Stomach smooth muscle (tissue), 2 donors: ENCODE results near the gene RBP3.

ENCODE experiments used
- H3K27ac ChIP-seq: one replicate; pipeline ENCODE4 v1.7.0; 2013; ENCODE audit warnings: mild to moderate bottlenecking, low read length, inconsistent platforms
- H3K27me3 ChIP-seq, 2 donors: one replicate each; pipeline ENCODE4 v1.7.0; 2013; ENCODE audit warnings: low read length in 2 of 2; ENCODE audit not compliant: insufficient read depth in 2 of 2, control insufficient read depth in 1 of 2
- H3K36me3 ChIP-seq, 2 donors: one replicate each; pipeline ENCODE4 v1.7.0; 2013; ENCODE audit warnings: low read length in 2 of 2; ENCODE audit not compliant: control insufficient read depth in 2 of 2, insufficient read depth in 2 of 2
- H3K4me1 ChIP-seq: one replicate; pipeline ENCODE4 v1.7.0; 2013; ENCODE audit warnings: low read length; ENCODE audit not compliant: control insufficient read depth, insufficient read depth
- H3K4me3 ChIP-seq, 2 donors: one replicate each; pipeline ENCODE4 v1.7.0; 2013; ENCODE audit warnings: low read length in 2 of 2
- H3K9ac ChIP-seq, 2 donors: one replicate each; pipeline ENCODE4 v1.7.0; 2013; ENCODE audit warnings: low read length in 2 of 2, mild to moderate bottlenecking in 1 of 2
- H3K9me3 ChIP-seq, 2 donors: one replicate each; pipeline ENCODE4 v1.7.0; 2013; ENCODE audit warnings: low read length in 2 of 2; ENCODE audit not compliant: control insufficient read depth in 2 of 2
- donor health status: healthy.
- donor health status: Pancreatic carcinoma.

Gene RBP3

DNA sequence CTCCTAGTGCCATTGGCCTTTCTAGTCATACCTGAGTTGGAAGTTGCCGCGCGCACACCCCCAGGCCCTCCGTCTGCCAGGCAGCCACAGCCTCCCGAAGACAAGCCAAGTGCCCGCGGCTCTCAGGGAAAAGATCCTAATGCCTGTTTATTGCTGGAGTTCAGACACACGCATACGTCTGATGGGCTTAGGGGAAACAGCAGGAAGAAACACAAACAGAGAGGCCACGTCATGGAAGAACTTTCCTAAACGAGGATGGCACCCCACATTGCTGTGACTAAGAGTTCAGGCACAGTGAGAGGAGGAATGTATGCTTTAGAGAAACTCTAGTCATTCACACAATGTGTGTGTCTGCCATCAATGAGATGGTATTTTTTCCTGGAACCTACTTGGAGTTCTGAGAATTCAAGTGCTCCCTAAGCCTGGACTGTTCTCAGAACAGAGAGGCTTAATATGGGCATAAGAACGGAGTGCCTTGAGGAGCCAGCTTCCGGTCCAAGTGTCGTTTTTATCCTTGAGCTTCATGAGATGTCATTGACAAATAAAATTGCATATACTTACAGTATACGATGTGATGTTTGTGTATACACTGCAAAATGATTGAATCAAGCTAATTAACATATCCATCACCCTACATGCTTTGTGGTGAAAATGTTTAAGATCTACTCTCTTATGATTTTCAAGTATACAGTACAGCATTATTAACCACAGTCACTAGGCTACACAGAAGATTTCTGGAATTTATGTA is 11.6 kb upstream of the RBP3 start:
- Histone ChIP-seq H3K9ac (no peak overlapping the region), H3K4me1 (no peaks in the 10 kb centered on the region), H3K27ac (no peak overlapping the region), H3K27me3 (no peaks in the 10 kb centered on the region), H3K9me3 (no peaks in the 10 kb centered on the region), H3K36me3 (no peaks in the 10 kb centered on the region), H3K4me3 (no peak overlapping the region)

DNA sequence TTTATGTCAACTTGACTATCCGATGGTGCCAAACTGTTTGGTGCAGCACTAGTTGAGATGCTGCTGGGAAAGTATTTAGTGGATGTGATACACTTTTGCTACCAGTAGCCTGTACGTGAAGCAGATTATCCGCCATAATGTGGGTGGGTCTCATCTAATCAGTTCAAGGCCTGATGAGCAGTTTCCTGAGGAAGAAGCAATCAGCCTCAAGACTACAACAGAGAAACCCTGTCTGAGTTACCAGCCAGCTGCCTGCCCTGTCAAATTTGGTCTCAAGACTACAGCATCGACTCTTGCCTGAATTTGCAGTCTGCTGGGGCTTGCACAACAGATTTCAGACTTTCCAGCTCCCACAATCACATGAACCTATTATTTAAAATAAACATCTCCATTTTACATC is 10.9 kb upstream of the RBP3 start:
- Histone ChIP-seq H3K27me3 (no peaks in the 10 kb centered on the region), H3K36me3 (no peaks in the 10 kb centered on the region), H3K4me1 (no peaks in the 10 kb centered on the region), H3K9me3 (no peaks in the 10 kb centered on the region), H3K4me3 (no peak overlapping the region), H3K9ac (no peak overlapping the region), H3K27ac (no peak overlapping the region)

DNA sequence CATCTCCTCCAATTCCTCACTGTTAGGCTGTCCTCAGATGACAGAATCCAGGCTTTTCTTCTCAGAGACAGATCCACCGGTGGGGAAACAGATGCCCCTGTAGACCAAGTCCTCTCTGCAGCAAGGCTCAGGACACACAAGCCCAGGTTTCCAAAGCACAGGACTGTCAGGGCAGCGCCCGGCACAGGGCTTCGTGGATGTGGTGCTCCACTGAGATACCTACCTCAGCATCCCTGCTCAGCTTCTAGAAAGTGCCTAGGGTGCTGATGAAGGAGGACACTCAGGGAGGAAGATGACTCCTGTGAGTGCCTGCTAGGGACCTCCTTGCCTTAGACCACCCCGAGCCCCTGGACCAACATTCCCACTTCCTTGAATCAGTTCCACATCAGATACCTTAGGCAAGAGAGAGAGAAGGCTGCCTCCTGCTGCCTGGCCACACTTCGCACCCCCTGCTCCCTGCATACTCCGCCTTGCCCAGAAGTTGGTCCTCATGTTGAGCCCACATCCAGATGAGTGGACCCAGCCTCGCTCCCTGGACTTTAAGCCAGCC is 8.9 kb upstream of the RBP3 start:
- Histone ChIP-seq H3K4me1 (no peaks in the 10 kb centered on the region), H3K9me3 (no peaks in the 10 kb centered on the region), H3K27me3 (no peaks in the 10 kb centered on the region), H3K9ac (no peak overlapping the region), H3K27ac (no peak overlapping the region), H3K4me3 (no peak overlapping the region), H3K36me3 (no peaks in the 10 kb centered on the region)

DNA sequence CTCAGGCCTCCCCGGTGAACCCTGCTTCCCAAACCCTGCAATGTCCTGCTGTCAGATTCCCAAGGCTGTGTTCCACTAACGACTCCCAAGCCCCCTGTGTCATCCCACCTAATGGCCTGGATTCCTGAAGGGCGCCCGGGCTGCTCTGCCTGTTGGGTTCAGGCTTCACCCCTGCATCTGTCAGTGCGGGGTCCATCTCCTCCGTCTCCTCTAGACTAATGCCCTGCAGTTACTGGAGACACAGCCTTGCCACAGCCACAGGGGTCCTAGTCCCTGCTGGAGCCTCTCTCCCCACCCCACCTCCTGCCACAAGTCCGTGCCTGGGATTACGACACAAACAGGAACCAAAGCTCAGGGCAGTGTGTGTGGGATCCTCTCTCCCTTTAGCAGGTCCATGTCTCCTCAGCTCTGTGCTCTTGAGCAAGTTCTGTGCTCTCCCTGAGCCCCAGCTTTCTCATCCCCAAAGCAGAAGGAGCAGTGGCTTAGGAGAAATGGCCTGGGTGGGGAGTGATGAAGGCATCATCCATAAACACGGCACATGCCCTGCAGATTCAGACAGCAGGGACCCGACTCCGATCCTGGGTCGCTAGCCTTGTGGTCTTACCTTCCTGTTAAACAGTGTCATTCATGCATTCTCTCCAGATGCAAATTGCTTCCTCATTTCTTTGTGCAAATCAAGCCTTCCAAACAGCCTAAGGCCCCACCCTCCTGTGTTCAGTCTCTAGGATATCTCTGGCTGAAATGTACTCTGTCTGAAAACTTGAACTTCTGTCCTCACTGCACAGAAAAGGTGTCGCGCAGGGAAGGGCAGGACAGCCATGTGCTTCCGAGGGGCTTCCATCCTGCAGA is 8.2 kb upstream of the RBP3 start:
- Histone ChIP-seq H3K4me3 (no peak overlapping the region), H3K27ac (no peak overlapping the region)

DNA sequence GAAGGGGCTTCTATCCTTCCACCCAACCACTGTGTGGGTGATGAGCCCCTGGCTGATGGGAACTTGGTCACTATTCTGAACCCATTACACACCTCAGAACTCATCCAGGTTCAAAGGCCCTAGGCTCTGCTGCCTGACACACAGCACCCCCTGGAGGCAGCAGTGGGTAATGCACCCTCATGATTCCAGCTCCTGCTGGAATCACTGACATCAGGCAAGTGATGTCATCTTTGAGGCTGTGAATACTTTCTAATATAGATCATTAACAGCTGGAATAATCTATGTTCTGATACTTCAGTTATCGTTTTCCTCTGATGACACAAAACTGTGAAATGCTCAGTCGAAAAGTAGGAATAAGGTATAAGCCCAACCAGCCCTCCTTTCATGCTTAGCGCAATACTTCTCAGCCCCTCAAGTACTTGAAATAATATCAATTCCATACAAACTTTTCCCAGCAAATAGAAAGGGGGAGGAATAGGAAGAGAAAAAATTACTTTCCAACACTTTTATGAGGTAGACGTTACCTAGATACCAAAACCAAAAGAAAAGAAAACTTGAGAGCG is 7.5 kb upstream of the RBP3 start:
- Histone ChIP-seq H3K4me3 (no peak overlapping the region), H3K36me3 (no peaks in the 10 kb centered on the region), H3K4me1 (no peaks in the 10 kb centered on the region), H3K27ac (no peak overlapping the region), H3K9me3 (no peaks in the 10 kb centered on the region), H3K9ac (no peak overlapping the region), H3K27me3 (no peaks in the 10 kb centered on the region)

More for the DNA sequence above, 8.2 kb upstream of the RBP3 start:
- no peaks in the 10 kb centered on the region for H3K36me3 ChIP-seq
- H3K9ac ChIP-seq, result no peak overlapping the region
- H3K9me3 ChIP-seq, result no peaks in the 10 kb centered on the region
- no peaks in the 10 kb centered on the region for H3K4me1 ChIP-seq
- H3K27me3 ChIP-seq, result no peaks in the 10 kb centered on the region

DNA sequence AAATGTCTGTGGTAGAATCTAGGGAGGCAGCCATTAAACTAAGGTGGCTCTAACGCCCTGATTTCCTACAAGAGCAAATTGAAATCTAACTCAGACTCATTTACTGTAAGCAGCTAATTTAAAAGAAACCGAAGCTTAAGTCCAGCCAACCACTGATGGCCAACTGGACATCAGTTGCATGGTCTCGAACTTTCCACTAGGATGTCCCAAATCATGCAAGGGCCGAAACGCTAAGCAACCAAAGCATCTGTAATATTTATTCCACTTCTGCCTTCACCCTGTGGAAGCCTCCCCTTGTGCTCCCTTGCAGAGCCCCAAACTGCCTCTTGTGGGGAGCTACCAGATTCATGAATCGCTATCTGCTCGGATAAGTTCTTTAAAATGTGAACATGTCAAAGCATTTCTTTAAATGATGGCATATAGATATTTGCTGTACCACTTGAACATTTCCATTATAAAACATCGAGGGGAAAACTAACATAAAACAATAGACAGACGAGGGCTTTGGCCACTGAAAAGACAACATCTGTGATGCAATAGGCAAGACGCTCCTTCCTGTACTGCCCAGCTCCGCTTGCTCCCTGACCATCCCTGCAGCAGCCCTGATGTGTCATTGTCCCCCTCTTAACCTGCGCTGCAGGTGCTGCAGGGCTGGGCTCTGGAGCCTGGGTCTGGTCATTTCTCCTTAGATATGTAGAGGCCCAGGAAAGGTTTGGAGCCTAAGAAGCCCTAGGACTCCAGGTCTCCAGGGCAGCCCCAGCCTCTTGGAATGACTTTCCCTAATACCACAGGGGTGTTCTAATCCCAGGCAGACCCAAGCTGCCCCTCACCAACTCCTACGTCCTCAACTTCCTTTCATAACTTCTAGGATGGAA is 2.9 kb upstream of the RBP3 start:
- Histone ChIP-seq H3K4me3 (no peak overlapping the region), H3K36me3 (no peaks in the 10 kb centered on the region), H3K27me3 (no peaks in the 10 kb centered on the region), H3K27ac (no peak overlapping the region), H3K9ac (no peak overlapping the region), H3K4me1 (no peaks in the 10 kb centered on the region), H3K9me3 (no peaks in the 10 kb centered on the region)

DNA sequence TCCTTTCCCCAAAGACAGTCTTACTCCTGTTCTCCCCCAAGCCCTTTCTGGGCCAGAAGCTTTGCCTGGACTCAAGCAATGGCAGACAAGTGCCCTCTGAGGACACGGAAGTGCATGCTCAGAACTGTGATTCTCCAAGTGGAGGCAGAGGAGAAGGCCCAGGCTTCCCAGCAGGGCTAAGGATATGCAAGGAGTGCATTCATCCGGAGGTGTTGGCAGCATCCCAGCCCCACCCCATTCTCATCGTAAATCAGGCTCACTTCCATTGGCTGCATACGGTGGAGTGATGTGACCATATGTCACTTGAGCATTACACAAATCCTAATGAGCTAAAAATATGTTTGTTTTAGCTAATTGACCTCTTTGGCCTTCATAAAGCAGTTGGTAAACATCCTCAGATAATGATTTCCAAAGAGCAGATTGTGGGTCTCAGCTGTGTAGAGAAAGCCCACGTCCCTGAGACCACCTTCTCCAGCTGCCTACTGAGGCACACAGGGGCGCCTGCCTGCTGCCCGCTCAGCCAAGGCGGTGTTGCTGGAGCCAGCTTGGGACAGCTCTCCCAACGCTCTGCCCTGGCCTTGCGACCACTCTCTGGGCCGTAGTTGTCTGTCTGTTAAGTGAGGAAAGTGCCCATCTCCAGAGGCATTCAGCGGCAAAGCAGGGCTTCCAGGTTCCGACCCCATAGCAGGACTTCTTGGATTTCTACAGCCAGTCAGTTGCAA is 1.4 kb upstream of the RBP3 start:
- Histone ChIP-seq H3K4me3 (no peak overlapping the region), H3K4me1 (no peaks in the 10 kb centered on the region), H3K9ac (no peak overlapping the region), H3K27me3 (no peaks in the 10 kb centered on the region), H3K27ac (no peak overlapping the region), H3K9me3 (no peaks in the 10 kb centered on the region), H3K36me3 (no peaks in the 10 kb centered on the region)

DNA sequence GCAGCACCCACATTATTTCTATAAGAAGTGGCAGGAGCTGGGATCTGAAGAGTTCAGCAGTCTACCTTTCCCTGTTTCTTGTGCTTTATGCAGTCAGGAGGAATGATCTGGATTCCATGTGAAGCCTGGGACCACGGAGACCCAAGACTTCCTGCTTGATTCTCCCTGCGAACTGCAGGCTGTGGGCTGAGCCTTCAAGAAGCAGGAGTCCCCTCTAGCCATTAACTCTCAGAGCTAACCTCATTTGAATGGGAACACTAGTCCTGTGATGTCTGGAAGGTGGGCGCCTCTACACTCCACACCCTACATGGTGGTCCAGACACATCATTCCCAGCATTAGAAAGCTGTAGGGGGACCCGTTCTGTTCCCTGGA is 874 bp upstream of the RBP3 start:
- H3K27ac ChIP-seq, result no peak overlapping the region
- H3K27me3 ChIP-seq, result no peaks in the 10 kb centered on the region
- H3K36me3 ChIP-seq, result no peaks in the 10 kb centered on the region
- H3K9ac ChIP-seq, result no peak overlapping the region
- no peaks in the 10 kb centered on the region for H3K9me3 ChIP-seq
- no peak overlapping the region for H3K4me3 ChIP-seq
- no peaks in the 10 kb centered on the region for H3K4me1 ChIP-seq

DNA sequence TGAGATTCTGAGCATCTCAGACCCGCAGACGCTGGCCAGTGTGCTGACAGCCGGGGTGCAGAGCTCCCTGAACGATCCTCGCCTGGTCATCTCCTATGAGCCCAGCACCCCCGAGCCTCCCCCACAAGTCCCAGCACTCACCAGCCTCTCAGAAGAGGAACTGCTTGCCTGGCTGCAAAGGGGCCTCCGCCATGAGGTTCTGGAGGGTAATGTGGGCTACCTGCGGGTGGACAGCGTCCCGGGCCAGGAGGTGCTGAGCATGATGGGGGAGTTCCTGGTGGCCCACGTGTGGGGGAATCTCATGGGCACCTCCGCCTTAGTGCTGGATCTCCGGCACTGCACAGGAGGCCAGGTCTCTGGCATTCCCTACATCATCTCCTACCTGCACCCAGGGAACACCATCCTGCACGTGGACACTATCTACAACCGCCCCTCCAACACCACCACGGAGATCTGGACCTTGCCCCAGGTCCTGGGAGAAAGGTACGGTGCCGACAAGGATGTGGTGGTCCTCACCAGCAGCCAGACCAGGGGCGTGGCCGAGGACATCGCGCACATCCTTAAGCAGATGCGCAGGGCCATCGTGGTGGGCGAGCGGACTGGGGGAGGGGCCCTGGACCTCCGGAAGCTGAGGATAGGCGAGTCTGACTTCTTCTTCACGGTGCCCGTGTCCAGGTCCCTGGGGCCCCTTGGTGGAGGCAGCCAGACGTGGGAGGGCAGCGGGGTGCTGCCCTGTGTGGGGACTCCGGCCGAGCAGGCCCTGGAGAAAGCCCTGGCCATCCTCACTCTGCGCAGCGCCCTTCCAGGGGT is 703 bp downstream of the RBP3 start:
- H3K9ac ChIP-seq, result no peak overlapping the region
- no peak overlapping the region for H3K4me3 ChIP-seq
- H3K36me3 ChIP-seq, result no peaks in the 10 kb centered on the region
- H3K4me1 ChIP-seq, result no peaks in the 10 kb centered on the region
- H3K27me3 ChIP-seq, result no peaks in the 10 kb centered on the region
- no peaks in the 10 kb centered on the region for H3K9me3 ChIP-seq
- H3K27ac ChIP-seq, result no peak overlapping the region
